Skeletal muscle tissue (tissue), 4 donors: ENCODE measurements around the gene CMTM6. TPM values are rescaled to one million over a fixed set of nuclear protein-coding genes. Genes with fewer than 3 reads are reported as not detected.

Experiments used
- H3K27ac ChIP-seq: one replicate; pipeline ENCODE4 v1.7.0; 2013; ENCODE audit warnings: mild to moderate bottlenecking, low read depth, low read length, inconsistent platforms
- H3K27me3 ChIP-seq, 3 donors: one replicate each; pipeline ENCODE4 v1.7.0; 2013; ENCODE audit warnings: low read length in 3 of 3; ENCODE audit not compliant: control insufficient read depth in 3 of 3, insufficient read depth in 3 of 3
- H3K36me3 ChIP-seq, 3 donors: one replicate each; pipeline ENCODE4 v1.7.0; 2013; ENCODE audit warnings: low read length in 3 of 3; ENCODE audit not compliant: control insufficient read depth in 3 of 3, insufficient read depth in 3 of 3
- H3K4me1 ChIP-seq, 3 donors: one replicate each; pipeline ENCODE4 v1.7.0; 2013; ENCODE audit warnings: low read length in 3 of 3, mild to moderate bottlenecking in 3 of 3; ENCODE audit not compliant: control insufficient read depth in 3 of 3, insufficient read depth in 3 of 3
- H3K4me3 ChIP-seq, 3 donors: one replicate each; pipeline ENCODE4 v1.7.0; 2013; ENCODE audit warnings: low read length in 3 of 3
- H3K9ac ChIP-seq, 3 donors: one replicate each; pipeline ENCODE4 v1.7.0; 2013; ENCODE audit warnings: low read length in 3 of 3, mild to moderate bottlenecking in 3 of 3, moderate library complexity in 2 of 3, low read depth in 1 of 3
- H3K9me3 ChIP-seq, 3 donors: one replicate each; pipeline ENCODE4 v1.7.0; 2013; ENCODE audit warnings: low read length in 3 of 3; ENCODE audit not compliant: control insufficient read depth in 3 of 3
- total RNA-seq: library from RNA; depleted of rRNA; stranded (reverse); fragments of >200 nt; gene quantifications from one replicate; pipeline ENCODE4 v1.2.3, GENCODE V29; 2014
- donor health status: Osteomylitis.

The CMTM6 gene, protein sequence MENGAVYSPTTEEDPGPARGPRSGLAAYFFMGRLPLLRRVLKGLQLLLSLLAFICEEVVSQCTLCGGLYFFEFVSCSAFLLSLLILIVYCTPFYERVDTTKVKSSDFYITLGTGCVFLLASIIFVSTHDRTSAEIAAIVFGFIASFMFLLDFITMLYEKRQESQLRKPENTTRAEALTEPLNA
- total RNA-seq = 26.6 TPM

- peak within 1 kb of the TSS; percentile 90 for H3K27ac ChIP-seq
- H3K36me3 ChIP-seq = peaks cover 0 to 2% (median 0%) of the 10 kb centered on the region in 3 donors
- peak within 1 kb of the TSS; percentile 89 to 95 (median 95) for H3K4me3 ChIP-seq
- H3K27me3 ChIP-seq = no peaks in the 10 kb centered on the region
- peak within 1 kb of the TSS; percentile 86 to 92 (median 87) for H3K9ac ChIP-seq
- H3K4me1 ChIP-seq = peaks cover 2 to 9% (median 5%) of the 10 kb centered on the region in 3 donors
- H3K9me3 ChIP-seq = no peaks in the 10 kb centered on the region
Observed at GRCh38 chr3:32502118-32502945, at the start of gene CMTM6. TSS of gene CMTM6 (minus strand) at chr3:32502852. CDS start at chr3:32502745, 107 bp downstream.

- no peaks in the 10 kb centered on the region for H3K27me3 ChIP-seq
- no peak overlapping the region for H3K9ac ChIP-seq
- H3K4me3 ChIP-seq = no peak overlapping the region
- H3K36me3 ChIP-seq = no peaks in the 10 kb centered on the region
- H3K4me1 ChIP-seq = peaks cover 0 to 2% (median 0%) of the 10 kb centered on the region in 3 donors
- no peaks in the 10 kb centered on the region for H3K9me3 ChIP-seq
- no peak overlapping the region for H3K27ac ChIP-seq
Observed at GRCh38 chr3:32552013-32552412, 49.4 kb upstream of the CMTM6 start.

DNA sequence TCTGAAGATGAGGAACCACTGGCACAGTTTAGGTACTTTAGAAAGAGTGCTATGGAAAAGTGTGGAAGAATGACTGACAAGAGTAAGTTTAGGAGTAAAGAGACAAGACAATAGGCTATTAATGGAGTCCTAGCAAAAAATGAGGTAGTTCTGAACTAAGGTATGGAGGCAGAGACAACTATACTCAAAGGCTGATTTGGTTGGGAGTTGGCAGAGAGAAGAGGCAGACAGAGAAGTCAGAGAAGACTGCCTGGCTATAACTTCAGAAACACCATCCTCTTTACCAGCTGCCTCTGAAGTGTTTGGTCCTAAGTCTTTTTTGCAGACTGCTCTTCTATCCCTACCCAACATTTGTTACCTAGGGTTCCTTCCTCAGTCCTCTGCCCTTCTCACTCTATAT, 48.8 kb upstream of the CMTM6 start:
- Histone ChIP-seq H3K36me3 (no peaks in the 10 kb centered on the region), H3K9ac (no peak overlapping the region), H3K27ac (no peak overlapping the region), H3K27me3 (no peaks in the 10 kb centered on the region), H3K4me1 (peaks cover 0 to 2% (median 0%) of the 10 kb centered on the region in 3 donors), H3K9me3 (no peaks in the 10 kb centered on the region), H3K4me3 (no peak overlapping the region)

GRCh38 chr3:32551087-32551486, 48.4 kb upstream of the CMTM6 start:
- H3K4me3 ChIP-seq = no peak overlapping the region
- no peaks in the 10 kb centered on the region for H3K36me3 ChIP-seq
- H3K27ac ChIP-seq = no peak overlapping the region
- no peaks in the 10 kb centered on the region for H3K27me3 ChIP-seq
- peaks cover 0 to 2% (median 0%) of the 10 kb centered on the region in 3 donors for H3K4me1 ChIP-seq
- no peaks in the 10 kb centered on the region for H3K9me3 ChIP-seq
- no peak overlapping the region for H3K9ac ChIP-seq

GRCh38 chr3:32545305-32545704, 42.7 kb upstream of the CMTM6 start:
- no peak overlapping the region for H3K9ac ChIP-seq
- no peak overlapping the region for H3K4me3 ChIP-seq
- no peaks in the 10 kb centered on the region for H3K4me1 ChIP-seq
- H3K27ac ChIP-seq = no peak overlapping the region
- no peaks in the 10 kb centered on the region for H3K9me3 ChIP-seq
- no peaks in the 10 kb centered on the region for H3K27me3 ChIP-seq
- H3K36me3 ChIP-seq = peaks cover 0 to 4% (median 0%) of the 10 kb centered on the region in 3 donors

DNA sequence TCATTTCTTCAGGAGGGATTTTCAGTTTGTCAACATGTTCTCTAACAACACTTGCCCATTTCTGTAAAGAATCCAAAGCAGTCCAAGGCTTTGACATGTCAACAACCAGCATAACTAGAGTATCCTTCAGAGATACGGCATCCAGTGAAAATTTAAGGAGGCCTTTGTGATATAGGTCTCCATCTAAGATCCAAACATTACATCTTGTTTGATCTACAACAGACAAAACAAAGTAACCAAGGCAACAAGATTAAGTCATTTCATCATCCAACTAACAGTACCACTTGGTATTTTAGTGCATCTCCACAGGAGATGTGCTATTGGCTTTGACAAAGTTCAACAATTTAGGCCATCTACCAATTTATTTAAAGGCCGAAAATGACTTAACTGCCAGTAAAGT, 42.2 kb upstream of the CMTM6 start:
- Histone ChIP-seq H3K4me3 (no peak overlapping the region), H3K27me3 (no peaks in the 10 kb centered on the region), H3K36me3 (peaks cover 0 to 4% (median 0%) of the 10 kb centered on the region in 3 donors), H3K4me1 (no peaks in the 10 kb centered on the region), H3K27ac (no peak overlapping the region), H3K9me3 (no peaks in the 10 kb centered on the region), H3K9ac (no peak overlapping the region)

DNA sequence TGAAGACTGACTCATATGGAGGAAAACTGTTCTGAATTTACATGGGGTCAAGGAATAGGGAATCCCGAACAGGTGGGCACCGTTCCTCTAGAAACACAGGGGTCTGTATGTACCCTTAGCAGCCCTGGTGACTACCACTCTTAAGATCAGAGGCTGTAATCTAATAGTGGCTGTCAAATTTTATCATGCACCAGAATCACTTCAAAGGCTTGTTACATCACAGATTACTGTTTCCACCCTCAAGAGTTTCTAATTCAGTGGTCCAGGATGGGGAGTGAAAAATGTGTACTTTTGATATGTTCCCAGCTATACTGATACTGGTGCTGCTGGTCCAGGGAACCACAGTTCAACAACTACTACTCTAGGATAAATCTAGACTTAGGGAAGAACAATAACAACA, 40.2 kb upstream of the CMTM6 start:
- Histone ChIP-seq H3K9me3 (no peaks in the 10 kb centered on the region), H3K4me3 (no peak overlapping the region), H3K27me3 (no peaks in the 10 kb centered on the region), H3K27ac (no peak overlapping the region), H3K36me3 (peaks cover 0 to 4% (median 0%) of the 10 kb centered on the region in 3 donors), H3K4me1 (no peaks in the 10 kb centered on the region), H3K9ac (no peak overlapping the region)

GRCh38 chr3:32540899-32541298, 38.2 kb upstream of the CMTM6 start:
- Histone ChIP-seq H3K9ac (no peak overlapping the region), H3K27ac (no peak overlapping the region), H3K36me3 (peaks cover 0 to 4% (median 0%) of the 10 kb centered on the region in 3 donors)

GRCh38 chr3:32532434-32532833, 29.8 kb upstream of the CMTM6 start:
- H3K9me3 ChIP-seq = no peaks in the 10 kb centered on the region
- no peaks in the 10 kb centered on the region for H3K4me1 ChIP-seq
- no peak overlapping the region for H3K4me3 ChIP-seq
- H3K9ac ChIP-seq = no peak overlapping the region
- H3K36me3 ChIP-seq = peaks cover 3 to 20% (median 12%) of the 10 kb centered on the region in 3 donors
- H3K27me3 ChIP-seq = no peaks in the 10 kb centered on the region
- H3K27ac ChIP-seq = no peak overlapping the region

More at GRCh38 chr3:32540899-32541298, 38.2 kb upstream of the CMTM6 start:
- Histone ChIP-seq H3K27me3 (no peaks in the 10 kb centered on the region), H3K4me3 (no peak overlapping the region), H3K9me3 (no peaks in the 10 kb centered on the region), H3K4me1 (no peaks in the 10 kb centered on the region)

DNA sequence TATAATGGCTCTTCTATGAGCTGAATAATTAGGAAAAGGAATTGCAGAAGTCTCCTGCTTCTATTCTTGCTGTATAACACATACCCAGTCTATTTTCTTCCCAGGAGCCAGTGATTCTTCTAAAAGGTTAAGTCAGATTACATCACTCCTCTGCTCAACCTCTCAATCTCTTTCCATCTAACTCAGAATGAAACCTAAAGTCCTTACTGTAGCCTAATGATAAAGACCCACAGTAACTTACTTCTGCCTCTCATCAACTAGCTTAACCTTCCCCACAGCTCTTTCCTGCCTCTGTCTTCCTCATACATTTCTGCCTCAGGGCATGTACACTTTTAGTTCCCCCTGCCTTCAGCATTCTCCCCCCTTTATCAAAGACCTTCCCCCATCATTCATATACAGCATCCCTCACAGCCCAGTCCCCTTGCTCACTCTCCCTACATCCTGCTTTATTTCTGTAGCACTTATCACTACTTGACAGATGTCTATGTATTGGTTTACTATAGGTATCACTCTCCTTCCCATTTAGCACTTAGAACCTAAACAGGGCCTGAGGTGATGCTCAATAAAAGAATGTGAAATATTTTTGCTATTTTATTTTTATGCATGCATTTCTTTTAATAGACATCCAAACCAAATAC, 28.5 kb upstream of the CMTM6 start:
- H3K36me3 ChIP-seq = peaks cover 15 to 30% (median 19%) of the 10 kb centered on the region in 3 donors
- no peak overlapping the region for H3K4me3 ChIP-seq
- H3K27me3 ChIP-seq = no peaks in the 10 kb centered on the region
- no peaks in the 10 kb centered on the region for H3K4me1 ChIP-seq
- H3K9me3 ChIP-seq = no peaks in the 10 kb centered on the region
- H3K9ac ChIP-seq = no peak overlapping the region
- H3K27ac ChIP-seq = no peak overlapping the region
